HepG2 (cell line): ENCODE measurements around the gene ARPC1B. TPM values are rescaled to one million over a fixed set of nuclear protein-coding genes. Genes with fewer than 3 reads are reported as not detected.
A peak's percentile ranks its signal among the peaks of the same experiment; 100 is the strongest.

Experiments used
- ARID2 ChIP-seq: sonication (generic); formaldehyde crosslinking; IDR thresholded peaks from 2 replicates; pipeline ENCODE4 v1.8.1; 2022; ENCODE audit warnings: mild to moderate bottlenecking, missing genetic modification reagents, borderline replicate concordance
- BORCS8-MEF2B ChIP-seq: sonication (generic); formaldehyde crosslinking; IDR thresholded peaks from 2 replicates; pipeline ENCODE4 v1.8.0; 2022; ENCODE audit warnings: mild to moderate bottlenecking, missing genetic modification reagents
- DPF2 ChIP-seq: sonication (generic); formaldehyde crosslinking; IDR thresholded peaks from 2 replicates; pipeline ENCODE4 v1.4.0; 2020; ENCODE audit warnings: mild to moderate bottlenecking, low read depth, missing genetic modification reagents, borderline replicate concordance
- ETV6 ChIP-seq: sonication (generic); formaldehyde crosslinking; conservative IDR thresholded peaks from 2 replicates; pipeline ENCODE4 v1.4.0; 2020; ENCODE audit warnings: missing genetic modification reagents
- HDAC1 ChIP-seq: sonication (generic); formaldehyde crosslinking; IDR thresholded peaks from 2 replicates; pipeline ENCODE4 v1.5.1; 2020; ENCODE audit warnings: mild to moderate bottlenecking, missing genetic modification reagents
- HOXA3 ChIP-seq: sonication (generic); formaldehyde crosslinking; IDR thresholded peaks from 2 replicates; pipeline ENCODE4 v1.5.0; 2020; ENCODE audit warnings: missing genetic modification reagents
- IRF2 ChIP-seq: IDR thresholded peaks from 2 replicates; pipeline ENCODE4 v1.6.1; 2018; ENCODE audit warnings: missing genetic modification reagents, missing compliant biosample characterization
- MED1 ChIP-seq: sonication (generic); formaldehyde crosslinking; IDR thresholded peaks from 2 replicates; pipeline ENCODE4 v1.4.0; 2020; ENCODE audit warnings: missing genetic modification reagents
- MYNN ChIP-seq: sonication (generic); formaldehyde crosslinking; IDR thresholded peaks from 2 replicates; pipeline ENCODE4 v1.4.0; 2020; ENCODE audit warnings: mild to moderate bottlenecking, low read depth, missing genetic modification reagents
- SMAD3 ChIP-seq: sonication (generic); formaldehyde crosslinking; IDR thresholded peaks from 2 replicates; pipeline ENCODE4 v1.4.0; 2020; ENCODE audit warnings: missing genetic modification reagents
- SP2 ChIP-seq: sonication (generic); formaldehyde crosslinking; IDR thresholded peaks from 2 replicates; pipeline ENCODE4 v1.5.1; 2020; ENCODE audit warnings: mild to moderate bottlenecking, missing genetic modification reagents
- SP4 ChIP-seq: sonication (generic); formaldehyde crosslinking; IDR thresholded peaks from 2 replicates; pipeline ENCODE4 v1.8.1; 2023; ENCODE audit warnings: mild to moderate bottlenecking, missing genetic modification reagents
- ZNF3 ChIP-seq: IDR thresholded peaks from 2 replicates; pipeline ENCODE4 v1.7.0; 2017; ENCODE audit warnings: inconsistent platforms
- ZNF546 ChIP-seq: sonication (generic); formaldehyde crosslinking; conservative IDR thresholded peaks from 2 replicates; pipeline ENCODE4 v1.8.1; 2023; ENCODE audit warnings: mild to moderate bottlenecking, missing genetic modification reagents
- ZNF761 ChIP-seq: sonication (generic); formaldehyde crosslinking; conservative IDR thresholded peaks from 2 replicates; pipeline ENCODE4 v1.4.0; 2020; ENCODE audit warnings: mild to moderate bottlenecking, missing genetic modification reagents
- ZNF777 ChIP-seq: sonication (generic); formaldehyde crosslinking; IDR thresholded peaks from 2 replicates; pipeline ENCODE4 v1.4.0; 2020; ENCODE audit warnings: missing genetic modification reagents
- polyA plus RNA-seq, 8 experiments: library from polyadenylated mRNA; depleted of rRNA in 3 of 8; stranded (reverse) in 7 of 8; unstranded in 1 of 8; fragments of >200 nt; fragmentation: Illumina TruSeq in 4 of 8; extraction: Trizol in 4 of 8; gene quantifications; 2 replicates each; pipeline versions ENCODE4 v1.2.1 to v1.2.3, GENCODE V29; 2011 to 2016; ENCODE audit warnings: low read depth in 4 of 8, missing spikeins in 1 of 8, mixed read lengths in 1 of 8; ENCODE audit not compliant: insufficient read depth in 1 of 8
- total RNA-seq, 5 experiments: library from RNA; depleted of rRNA; stranded (reverse); fragments of >200 nt; fragmentation: Illumina TruSeq; extraction: Trizol; gene quantifications; 2 replicates each; pipeline ENCODE4 v1.2.3, GENCODE V29; 2016; ENCODE audit warnings: low read depth in 1 of 5
- TF ChIP-seq, protein P1 (sequence below): sonication (generic); formaldehyde crosslinking; IDR thresholded peaks from 2 replicates; pipeline ENCODE4 v1.5.1; 2020; ENCODE audit warnings: missing genetic modification reagents, mild to moderate bottlenecking, borderline replicate concordance
- TF ChIP-seq, protein P2 (sequence below): sonication (generic); formaldehyde crosslinking; IDR thresholded peaks from 2 replicates; pipeline ENCODE4 v1.5.0; 2020; ENCODE audit warnings: mild to moderate bottlenecking, missing genetic modification reagents
- TF ChIP-seq, protein P3 (sequence below): sonication (generic); formaldehyde crosslinking; IDR thresholded peaks from 2 replicates; pipeline ENCODE4 v1.5.0; 2020; ENCODE audit warnings: missing genetic modification reagents, mild to moderate bottlenecking, borderline replicate concordance

The ARPC1B gene
- total and polyA plus RNA-seq, 2 of the 13 experiments (the other 11 are each of a cell fraction or from before 2014, with no cell fraction given): 72.9 to 89.1 TPM

DNA sequence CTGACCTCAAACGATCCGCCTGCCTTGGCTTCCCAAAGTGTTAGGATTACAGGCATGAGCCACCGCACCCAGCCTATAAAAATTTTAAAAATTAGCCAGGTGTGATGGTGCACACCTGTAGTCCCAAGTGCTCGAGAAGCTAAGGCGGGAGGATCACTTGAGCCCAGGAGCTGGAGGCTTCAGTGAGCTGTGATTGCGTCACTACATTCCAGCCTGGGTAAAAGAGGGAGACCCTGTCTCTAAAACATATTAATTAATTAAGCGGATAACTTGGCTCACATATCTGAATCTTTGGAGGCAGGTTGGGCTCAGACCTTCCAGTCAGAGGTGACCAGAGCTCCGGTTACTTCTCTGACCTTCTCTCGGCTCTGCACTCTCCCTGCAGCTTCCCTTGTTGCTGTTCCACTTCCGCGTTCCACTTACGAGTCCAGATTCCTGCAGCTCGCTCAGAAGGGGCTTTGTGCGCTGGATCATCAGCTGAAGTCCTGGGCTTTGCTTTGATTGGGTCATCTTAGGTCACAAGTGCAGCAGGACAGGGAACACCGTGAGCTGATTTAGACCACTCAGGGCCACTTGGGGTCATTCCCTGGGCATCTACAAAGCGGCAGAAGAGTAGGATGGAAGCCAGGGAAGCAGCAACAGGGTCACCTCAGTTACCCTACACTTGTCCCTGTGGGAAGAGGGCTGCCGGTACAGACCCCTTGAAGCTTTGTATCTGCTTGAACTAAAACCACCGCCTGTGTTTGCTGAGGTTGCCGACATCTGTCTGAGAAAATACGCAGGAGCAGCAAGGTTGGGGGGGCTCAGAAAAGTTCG lies 2.0 kb upstream of the ARPC1B start (continued):
- TF ChIP-seq ZNF546 (CRISPR knock-in tag) (no peak), SP2 (CRISPR knock-in tag) (no peak), IRF2 (CRISPR knock-in tag) (peak; percentile 75), HDAC1 (CRISPR knock-in tag) (peak; percentile 85), ZNF777 (CRISPR knock-in tag) (no peak), SMAD3 (CRISPR knock-in tag) (peak; percentile 67; the same call in 1 of the 2 replicates), ZNF761 (peak; percentile 74; the same call in 1 of the 2 replicates), ARID2 (0 out of 2 replicates have a peak, but pooled peaks have one; percentile 11), MED1 (CRISPR knock-in tag) (peak; percentile 75), MYNN (CRISPR knock-in tag) (no peak), DPF2 (CRISPR knock-in tag) (peak; percentile 58; the same call in 1 of the 2 replicates), ETV6 (CRISPR knock-in tag) (no peak), SP4 (CRISPR knock-in tag) (no peak), ZNF3 (CRISPR knock-in tag) (no peak), BORCS8-MEF2B (CRISPR knock-in tag) (no peak), HOXA3 (CRISPR knock-in tag) (peak; percentile 82)
- TF ChIP-seq, protein P1, sequence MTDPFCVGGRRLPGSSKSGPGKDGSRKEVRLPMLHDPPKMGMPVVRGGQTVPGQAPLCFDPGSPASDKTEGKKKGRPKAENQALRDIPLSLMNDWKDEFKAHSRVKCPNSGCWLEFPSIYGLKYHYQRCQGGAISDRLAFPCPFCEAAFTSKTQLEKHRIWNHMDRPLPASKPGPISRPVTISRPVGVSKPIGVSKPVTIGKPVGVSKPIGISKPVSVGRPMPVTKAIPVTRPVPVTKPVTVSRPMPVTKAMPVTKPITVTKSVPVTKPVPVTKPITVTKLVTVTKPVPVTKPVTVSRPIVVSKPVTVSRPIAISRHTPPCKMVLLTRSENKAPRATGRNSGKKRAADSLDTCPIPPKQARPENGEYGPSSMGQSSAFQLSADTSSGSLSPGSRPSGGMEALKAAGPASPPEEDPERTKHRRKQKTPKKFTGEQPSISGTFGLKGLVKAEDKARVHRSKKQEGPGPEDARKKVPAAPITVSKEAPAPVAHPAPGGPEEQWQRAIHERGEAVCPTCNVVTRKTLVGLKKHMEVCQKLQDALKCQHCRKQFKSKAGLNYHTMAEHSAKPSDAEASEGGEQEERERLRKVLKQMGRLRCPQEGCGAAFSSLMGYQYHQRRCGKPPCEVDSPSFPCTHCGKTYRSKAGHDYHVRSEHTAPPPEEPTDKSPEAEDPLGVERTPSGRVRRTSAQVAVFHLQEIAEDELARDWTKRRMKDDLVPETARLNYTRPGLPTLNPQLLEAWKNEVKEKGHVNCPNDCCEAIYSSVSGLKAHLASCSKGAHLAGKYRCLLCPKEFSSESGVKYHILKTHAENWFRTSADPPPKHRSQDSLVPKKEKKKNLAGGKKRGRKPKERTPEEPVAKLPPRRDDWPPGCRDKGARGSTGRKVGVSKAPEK (CRISPR knock-in tag): no peak
- TF ChIP-seq, protein P2, sequence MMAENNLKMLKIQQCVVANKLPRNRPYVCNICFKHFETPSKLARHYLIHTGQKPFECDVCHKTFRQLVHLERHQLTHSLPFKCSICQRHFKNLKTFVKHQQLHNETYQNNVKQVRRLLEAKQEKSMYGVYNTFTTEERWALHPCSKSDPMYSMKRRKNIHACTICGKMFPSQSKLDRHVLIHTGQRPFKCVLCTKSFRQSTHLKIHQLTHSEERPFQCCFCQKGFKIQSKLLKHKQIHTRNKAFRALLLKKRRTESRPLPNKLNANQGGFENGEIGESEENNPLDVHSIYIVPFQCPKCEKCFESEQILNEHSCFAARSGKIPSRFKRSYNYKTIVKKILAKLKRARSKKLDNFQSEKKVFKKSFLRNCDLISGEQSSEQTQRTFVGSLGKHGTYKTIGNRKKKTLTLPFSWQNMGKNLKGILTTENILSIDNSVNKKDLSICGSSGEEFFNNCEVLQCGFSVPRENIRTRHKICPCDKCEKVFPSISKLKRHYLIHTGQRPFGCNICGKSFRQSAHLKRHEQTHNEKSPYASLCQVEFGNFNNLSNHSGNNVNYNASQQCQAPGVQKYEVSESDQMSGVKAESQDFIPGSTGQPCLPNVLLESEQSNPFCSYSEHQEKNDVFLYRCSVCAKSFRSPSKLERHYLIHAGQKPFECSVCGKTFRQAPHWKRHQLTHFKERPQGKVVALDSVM (CRISPR knock-in tag): no peak
- TF ChIP-seq, protein P3, sequence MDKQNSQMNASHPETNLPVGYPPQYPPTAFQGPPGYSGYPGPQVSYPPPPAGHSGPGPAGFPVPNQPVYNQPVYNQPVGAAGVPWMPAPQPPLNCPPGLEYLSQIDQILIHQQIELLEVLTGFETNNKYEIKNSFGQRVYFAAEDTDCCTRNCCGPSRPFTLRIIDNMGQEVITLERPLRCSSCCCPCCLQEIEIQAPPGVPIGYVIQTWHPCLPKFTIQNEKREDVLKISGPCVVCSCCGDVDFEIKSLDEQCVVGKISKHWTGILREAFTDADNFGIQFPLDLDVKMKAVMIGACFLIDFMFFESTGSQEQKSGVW (CRISPR knock-in tag): no peak
